Mesodermal cell (in vitro differentiated cells): ENCODE data around the gene ZNF319.

Experiments used
- H3K27ac ChIP-seq: 2 replicates; pipeline ENCODE4 v1.7.0; 2013; ENCODE audit warnings: mild to moderate bottlenecking, low read depth, low read length, moderate library complexity; ENCODE audit not compliant: severe bottlenecking
- H3K36me3 ChIP-seq: 2 replicates; pipeline ENCODE4 v1.7.1; 2013; ENCODE audit warnings: mild to moderate bottlenecking, low read length, moderate library complexity; ENCODE audit not compliant: control insufficient read depth, insufficient read depth
- H3K4me1 ChIP-seq: one replicate; pipeline ENCODE4 v1.7.1; 2013; ENCODE audit warnings: mild to moderate bottlenecking, low read length; ENCODE audit not compliant: insufficient read depth, control insufficient read depth, poor library complexity, severe bottlenecking
- H3K4me3 ChIP-seq: 2 replicates; pipeline ENCODE4 v1.7.0; 2013; ENCODE audit warnings: low read length, control low read depth, mild to moderate bottlenecking; ENCODE audit not compliant: insufficient read depth, poor library complexity, severe bottlenecking; ENCODE audit errors: extremely low read depth
- H3K9me3 ChIP-seq: 2 replicates; pipeline ENCODE4 v1.7.1; 2013; ENCODE audit warnings: mild to moderate bottlenecking, low read length, moderate library complexity; ENCODE audit not compliant: control insufficient read depth
- WGBS, 2 experiments: methylation state at CpG; one replicate each; pipeline ENCODE4 v1.1.5; 2013; ENCODE audit warnings: missing lambda C conversion rate in 2 of 2; ENCODE audit not compliant: insufficient coverage in 2 of 2; 5-methylcytosine and 5-hydroxymethylcytosine counted together

The ZNF319 gene

GRCh38 chr16:57960310-57960709, 40.2 kb downstream of the ZNF319 start:
- no peaks in the 10 kb centered on the region for H3K9me3 ChIP-seq
- H3K4me1 ChIP-seq = no peaks in the 10 kb centered on the region
- WGBS, 2 experiments = 92 to 96% methylated on average over 2 to 3 of the region's 10 CpGs
- H3K36me3 ChIP-seq = no peaks in the 10 kb centered on the region
- H3K4me3 ChIP-seq = no peak overlapping the region
- H3K27ac ChIP-seq = no peak overlapping the region

DNA sequence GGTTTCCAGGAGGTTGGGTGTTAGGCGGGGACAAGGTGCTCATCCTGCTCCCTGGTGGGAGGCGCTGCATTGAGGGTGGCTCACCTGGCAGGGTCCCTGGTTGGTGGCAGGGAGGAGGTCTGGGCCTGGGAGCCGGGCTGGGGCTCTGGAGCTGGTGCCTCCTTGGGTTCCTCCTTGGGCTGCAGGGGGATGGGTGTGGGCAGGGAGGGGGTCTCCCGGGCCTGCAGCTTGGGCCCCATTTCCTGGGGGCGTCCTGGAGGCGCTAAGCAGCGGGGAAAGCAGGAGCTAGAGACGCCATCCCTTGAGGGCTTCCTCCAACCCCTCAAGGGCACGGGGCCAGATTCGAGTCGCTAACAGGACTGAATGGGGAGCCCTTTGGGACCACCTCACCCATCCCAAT, 40.7 kb downstream of the ZNF319 start:
- WGBS, 2 experiments = 90% methylated on average over 2 of the region's 11 CpGs; no CpG with 5 or more reads in 1 of the 2 experiments
- no peaks in the 10 kb centered on the region for H3K4me1 ChIP-seq
- no peak overlapping the region for H3K27ac ChIP-seq
- H3K9me3 ChIP-seq = no peaks in the 10 kb centered on the region
- no peak overlapping the region for H3K4me3 ChIP-seq
- no peaks in the 10 kb centered on the region for H3K36me3 ChIP-seq

GRCh38 chr16:57959121-57959520, 41.4 kb downstream of the ZNF319 start:
- H3K4me1 ChIP-seq = no peaks in the 10 kb centered on the region
- H3K27ac ChIP-seq = no peak overlapping the region
- H3K36me3 ChIP-seq = no peaks in the 10 kb centered on the region
- H3K4me3 ChIP-seq = no peak overlapping the region
- WGBS, 2 experiments = 89 to 91% methylated on average over 4 to 5 of the region's 8 CpGs
- no peaks in the 10 kb centered on the region for H3K9me3 ChIP-seq

GRCh38 chr16:57958544-57958943, 41.9 kb downstream of the ZNF319 start:
- 67 to 88% methylated on average over 1 to 4 of the region's 6 CpGs for WGBS, 2 experiments
- Histone ChIP-seq H3K36me3 (no peaks in the 10 kb centered on the region), H3K27ac (no peak overlapping the region), H3K9me3 (no peaks in the 10 kb centered on the region), H3K4me3 (no peak overlapping the region), H3K4me1 (no peaks in the 10 kb centered on the region)

DNA sequence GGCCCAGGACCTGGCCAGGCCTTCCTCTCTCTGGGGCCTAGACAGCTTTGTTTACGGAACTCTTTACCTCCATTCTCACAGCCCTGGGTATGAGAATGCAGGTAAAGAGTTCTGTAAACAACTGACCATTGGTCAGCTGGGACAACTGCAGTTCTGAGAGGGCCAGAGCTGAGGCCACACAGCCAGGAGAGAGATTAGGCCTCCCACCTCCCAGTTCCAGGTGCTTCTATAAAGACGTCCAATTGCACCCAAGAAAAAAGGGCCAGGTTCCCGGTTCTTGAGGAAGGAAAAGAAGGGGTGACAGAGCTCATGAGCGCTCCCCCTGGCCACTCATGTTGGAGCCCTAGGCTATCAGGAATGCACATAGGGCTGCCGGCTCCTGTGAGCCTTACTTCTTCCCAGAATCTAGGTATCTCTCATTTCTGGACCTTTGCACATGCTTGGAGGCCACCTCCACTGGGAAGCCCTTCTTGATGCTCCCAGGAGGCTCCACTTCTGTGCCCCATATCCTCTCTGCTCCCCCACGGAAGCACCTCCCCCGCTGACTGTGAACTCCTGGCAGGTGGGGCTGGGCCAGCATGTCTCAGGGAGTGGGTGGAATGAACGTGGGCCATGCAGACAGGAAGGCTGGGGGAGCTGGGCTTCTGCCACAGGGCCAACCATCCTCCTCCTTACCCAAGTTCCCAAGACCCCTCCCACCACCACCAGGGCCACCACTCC, 42.6 kb downstream of the ZNF319 start:
- no peak overlapping the region for H3K27ac ChIP-seq
- no peaks in the 10 kb centered on the region for H3K9me3 ChIP-seq
- H3K4me1 ChIP-seq = no peaks in the 10 kb centered on the region
- H3K4me3 ChIP-seq = no peak overlapping the region
- 83 to 90% methylated on average over 3 to 5 of the region's 8 CpGs for WGBS, 2 experiments
- H3K36me3 ChIP-seq = no peaks in the 10 kb centered on the region

- no peaks in the 10 kb centered on the region for H3K36me3 ChIP-seq
- H3K4me3 ChIP-seq = no peak overlapping the region
- H3K27ac ChIP-seq = no peak overlapping the region
- no peaks in the 10 kb centered on the region for H3K9me3 ChIP-seq
- WGBS, 2 experiments = 75 to 100% methylated on average over 2 to 4 of the region's 8 CpGs
- H3K4me1 ChIP-seq = no peaks in the 10 kb centered on the region
Observed at GRCh38 chr16:57956924-57957672, 43.4 kb downstream of the ZNF319 start.

DNA sequence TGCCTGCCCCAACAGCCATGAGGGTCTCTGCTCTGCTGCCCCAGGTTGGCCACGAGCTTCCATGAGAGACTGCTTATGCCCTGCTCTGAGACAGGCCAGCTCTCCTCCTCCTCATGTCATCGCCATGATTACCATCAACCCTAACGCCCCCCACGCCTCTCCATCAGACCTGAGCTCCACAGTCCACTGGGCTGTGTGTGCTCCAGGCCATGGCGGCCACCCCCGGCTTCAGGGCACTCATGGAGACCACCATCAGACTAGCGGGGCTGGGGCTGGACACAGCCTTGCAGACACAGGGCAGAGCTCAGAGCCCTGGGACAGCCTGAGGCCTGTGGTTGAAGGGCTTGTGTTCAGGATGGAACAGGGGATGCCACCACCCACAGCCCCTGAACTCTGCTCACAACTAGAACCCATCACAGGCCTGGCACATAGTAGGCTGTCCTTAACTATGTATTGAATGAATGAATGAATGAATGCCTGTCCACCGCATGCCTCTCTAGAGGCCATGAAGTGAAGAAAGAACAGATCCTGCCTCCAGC, 44.1 kb downstream of the ZNF319 start:
- Histone ChIP-seq H3K4me3 (no peak overlapping the region), H3K27ac (no peak overlapping the region), H3K4me1 (no peaks in the 10 kb centered on the region), H3K36me3 (no peaks in the 10 kb centered on the region), H3K9me3 (no peaks in the 10 kb centered on the region)
- 90 to 96% methylated on average over 4 of the region's 8 CpGs for WGBS, 2 experiments

GRCh38 chr16:57955572-57956188, 44.8 kb downstream of the ZNF319 start:
- Histone ChIP-seq H3K4me1 (no peaks in the 10 kb centered on the region), H3K36me3 (no peaks in the 10 kb centered on the region), H3K27ac (no peak overlapping the region), H3K9me3 (no peaks in the 10 kb centered on the region), H3K4me3 (no peak overlapping the region)
- 85 to 91% methylated on average over 11 to 12 of the region's 12 CpGs for WGBS, 2 experiments

- Histone ChIP-seq H3K4me1 (no peaks in the 10 kb centered on the region), H3K36me3 (no peaks in the 10 kb centered on the region), H3K4me3 (no peak overlapping the region), H3K9me3 (no peaks in the 10 kb centered on the region), H3K27ac (no peak overlapping the region)
- 100% methylated on average over 1 of the region's 1 CpG; no CpG with 5 or more reads in 1 of the 2 experiments for WGBS, 2 experiments
Observed at GRCh38 chr16:57953857-57954256, 46.6 kb downstream of the ZNF319 start.

DNA sequence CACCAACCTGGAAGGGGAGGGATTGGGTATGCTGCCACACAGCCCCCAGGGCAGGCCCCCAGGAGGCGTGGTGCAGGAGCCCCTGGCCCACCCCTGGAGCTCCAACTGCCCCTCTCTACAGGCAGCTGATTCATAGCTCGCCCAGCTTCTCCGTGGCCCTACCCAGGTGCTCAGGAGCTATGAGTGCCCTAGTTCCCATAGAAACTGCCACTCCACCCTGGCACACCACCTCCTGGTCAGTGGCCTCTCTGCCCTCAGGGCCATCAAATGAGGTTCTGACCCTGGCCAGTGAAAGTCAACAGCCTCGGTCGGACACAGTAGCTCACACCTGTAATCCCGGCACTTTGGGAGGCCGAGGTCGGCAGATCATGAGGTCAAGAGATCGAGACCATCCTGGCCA, 47.6 kb downstream of the ZNF319 start:
- 89 to 94% methylated on average over 8 to 9 of the region's 9 CpGs for WGBS, 2 experiments
- H3K27ac ChIP-seq = no peak overlapping the region
- no peak overlapping the region for H3K4me3 ChIP-seq
- no peaks in the 10 kb centered on the region for H3K4me1 ChIP-seq
- H3K9me3 ChIP-seq = no peaks in the 10 kb centered on the region
- no peaks in the 10 kb centered on the region for H3K36me3 ChIP-seq
